HG03439 (cell line): ENCODE results near the gene PARP4.
"Not testable (repeated sequence)": the region's sequence is repeated elsewhere in the genome, so short reads cannot be mapped to it uniquely, and the experiment has no call there.

ENCODE experiments used
- ATAC-seq: cut with Tn5 transposase; IDR thresholded peaks from one replicate; pipeline ENCODE4 v1.9.1; 2021; ENCODE audit warnings: mild to moderate bottlenecking, moderate library complexity; ENCODE audit not compliant: unreplicated experiment

The PARP4 gene

DNA sequence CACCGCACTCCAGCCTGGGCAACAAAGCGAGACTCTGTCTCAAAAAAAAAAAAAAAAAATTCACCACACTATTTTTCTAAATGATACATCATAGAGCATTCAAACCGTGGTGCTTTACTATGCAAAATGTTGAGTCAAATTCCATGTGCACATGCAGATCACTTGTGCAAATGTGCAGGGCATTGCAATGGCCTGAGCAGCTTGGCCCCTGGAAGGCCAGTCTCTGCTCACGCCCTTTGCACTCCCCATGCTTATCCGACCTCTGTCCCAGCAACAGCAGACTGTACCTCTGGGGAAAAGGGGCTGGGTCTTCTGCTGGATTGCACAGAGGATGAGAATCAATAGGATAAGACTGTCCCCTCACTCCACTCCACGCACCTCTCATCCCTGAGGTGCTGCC lies 58.5 kb downstream of the PARP4 start:
- ATAC-seq, result no peak

GRCh38 chr13:24452044-24452443 lies 60.5 kb downstream of the PARP4 start:
- no peak for ATAC-seq

GRCh38 chr13:24450530-24450929 lies 62.0 kb downstream of the PARP4 start:
- no peak for ATAC-seq

DNA sequence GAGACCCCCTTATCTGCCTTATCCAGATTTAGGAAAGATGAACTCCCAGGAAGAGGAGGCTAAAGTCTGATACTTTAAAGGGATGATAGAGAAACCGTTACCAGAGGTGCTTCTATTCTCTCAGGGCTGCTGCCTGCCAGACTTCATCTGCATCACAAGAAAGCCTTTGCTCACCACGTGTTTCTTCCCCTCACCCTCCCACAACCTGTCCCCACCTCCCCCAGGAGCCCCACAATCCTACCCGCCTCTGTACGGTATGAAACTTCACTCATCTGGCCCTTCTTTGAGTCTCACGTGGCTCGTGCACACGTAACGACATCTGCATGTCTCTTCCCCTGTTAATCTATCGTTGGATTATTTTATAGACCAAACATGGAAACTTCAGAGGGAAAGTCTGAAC lies 67.7 kb downstream of the PARP4 start:
- not testable (repeated sequence) for ATAC-seq

DNA sequence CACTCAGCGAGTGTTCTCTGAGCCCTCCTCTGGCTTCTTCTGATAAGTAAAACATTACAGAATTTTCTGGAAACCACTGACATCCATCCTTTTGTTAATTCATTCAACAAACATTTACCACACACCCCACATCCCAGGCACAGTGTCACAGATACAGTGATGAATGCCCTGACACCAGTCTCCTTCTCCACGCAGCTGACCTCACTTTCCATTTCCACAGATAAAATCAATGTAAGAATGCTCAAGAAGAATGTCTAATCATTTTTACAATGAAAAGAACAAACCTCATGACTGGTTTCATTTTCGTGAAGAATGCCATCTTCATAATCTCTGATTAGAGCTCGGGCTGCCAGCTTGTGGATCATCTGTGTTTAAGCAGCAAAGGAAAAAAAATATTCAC lies 69.2 kb downstream of the PARP4 start:
- no peak for ATAC-seq

DNA sequence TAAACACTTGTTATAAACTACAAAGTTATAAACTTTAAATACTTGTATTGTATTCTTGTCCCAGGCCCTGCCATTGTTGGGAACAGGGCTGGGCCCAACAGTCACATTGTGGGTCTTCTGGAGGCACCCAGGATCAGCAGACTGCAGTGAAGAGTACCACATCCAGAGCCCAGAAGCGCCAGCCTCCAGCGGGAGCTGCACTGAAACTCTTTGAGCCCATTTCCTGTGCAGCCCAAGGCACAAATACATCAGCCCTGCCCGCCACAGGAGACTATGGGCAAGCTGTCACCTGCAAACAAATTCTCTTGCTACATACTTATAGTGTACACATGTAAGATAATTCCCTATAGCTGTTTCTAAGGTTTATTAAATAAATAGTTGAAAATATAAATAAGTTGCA lies 86.5 kb downstream of the PARP4 start:
- ATAC-seq, result not testable (repeated sequence)

- ATAC-seq, result not testable (repeated sequence)
These were observed 92.9 kb downstream of the PARP4 start for GRCh38 chr13:24419668-24420067.

GRCh38 chr13:24407844-24408243 lies 104.7 kb downstream of the PARP4 start:
- no peak for ATAC-seq

DNA sequence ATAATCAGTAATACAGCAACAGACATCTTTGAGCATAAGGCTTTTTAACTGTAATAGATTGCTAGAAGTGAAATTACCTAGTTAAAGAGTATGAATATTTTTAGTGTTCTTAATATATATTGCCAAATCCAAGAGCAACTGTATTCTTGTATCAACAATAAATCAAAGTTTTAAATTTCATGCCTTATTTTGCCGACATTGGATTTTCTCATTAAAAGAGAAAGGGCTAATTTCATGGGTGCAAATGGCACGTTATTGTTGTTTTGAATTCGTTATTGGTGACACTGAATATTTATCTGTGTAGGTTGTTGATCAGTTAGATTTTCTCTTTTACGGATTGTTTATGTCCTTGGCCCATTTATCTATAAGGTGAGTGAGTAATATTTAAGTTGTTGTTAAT lies 106.1 kb downstream of the PARP4 start:
- ATAC-seq, result no peak

DNA sequence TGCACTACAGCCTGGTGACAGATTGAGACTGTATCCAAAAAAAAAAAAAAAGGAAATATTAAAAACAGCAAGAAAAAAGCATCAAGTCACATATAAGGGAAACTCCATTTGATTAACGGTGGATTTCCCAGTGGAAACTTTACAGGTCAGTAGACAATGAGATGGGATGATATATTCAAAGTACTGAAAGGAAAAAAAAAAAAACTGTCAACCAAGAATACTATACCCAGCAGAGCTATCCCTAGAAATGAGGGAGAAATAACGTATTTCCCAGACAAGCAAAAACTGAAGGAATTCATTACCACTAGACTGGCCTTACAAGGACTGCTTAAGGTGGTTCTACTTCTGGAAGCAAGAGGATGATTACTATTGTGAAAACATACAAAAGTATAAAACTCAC lies 115.8 kb downstream of the PARP4 start:
- no peak for ATAC-seq

GRCh38 chr13:24392972-24393371 lies 119.6 kb downstream of the PARP4 start:
- no peak for ATAC-seq

DNA sequence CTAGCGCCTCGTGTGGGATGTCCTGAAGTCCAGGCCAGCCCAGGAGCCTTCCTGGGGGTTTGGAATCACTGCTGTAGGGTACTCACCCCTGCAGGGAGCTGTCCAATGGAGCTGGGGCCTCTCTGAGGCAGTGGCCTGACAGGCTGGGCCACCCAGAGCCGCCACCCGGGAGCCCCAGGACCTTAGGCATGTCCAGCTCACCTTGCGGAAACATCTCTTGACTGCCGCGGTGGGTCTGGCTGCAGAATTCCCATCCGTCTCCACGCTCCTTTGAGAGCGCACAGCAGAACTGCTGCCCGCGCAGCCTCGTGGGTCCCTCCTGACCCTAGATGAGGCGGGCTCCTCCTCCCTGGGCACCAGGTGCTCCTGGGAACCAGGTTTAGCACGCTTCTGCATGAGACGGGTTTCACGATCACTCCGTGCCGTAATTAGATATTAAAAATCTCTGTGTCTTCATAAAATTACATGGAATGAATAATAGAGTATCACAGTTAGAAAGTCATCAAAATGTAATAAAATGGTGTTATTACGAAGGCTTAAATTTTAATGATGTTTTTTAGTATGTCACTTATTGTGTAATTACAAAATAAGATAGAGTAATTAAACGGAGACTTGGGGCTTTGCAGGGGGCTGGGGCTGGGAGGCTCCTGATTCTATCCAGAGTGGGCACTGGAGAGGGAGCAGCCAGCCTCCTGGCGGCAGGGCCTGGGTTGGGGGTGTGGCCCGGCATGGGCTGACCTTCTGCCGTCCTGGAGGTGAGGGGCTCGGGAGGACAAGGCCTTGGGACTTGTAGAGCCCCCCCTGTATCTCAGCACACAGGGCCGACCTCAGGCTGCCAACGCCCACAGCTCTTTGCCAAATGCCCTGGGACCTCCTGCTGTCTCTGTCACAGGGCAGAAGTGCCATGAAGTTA lies 120.6 kb downstream of the PARP4 start:
- not testable (repeated sequence) for ATAC-seq

DNA sequence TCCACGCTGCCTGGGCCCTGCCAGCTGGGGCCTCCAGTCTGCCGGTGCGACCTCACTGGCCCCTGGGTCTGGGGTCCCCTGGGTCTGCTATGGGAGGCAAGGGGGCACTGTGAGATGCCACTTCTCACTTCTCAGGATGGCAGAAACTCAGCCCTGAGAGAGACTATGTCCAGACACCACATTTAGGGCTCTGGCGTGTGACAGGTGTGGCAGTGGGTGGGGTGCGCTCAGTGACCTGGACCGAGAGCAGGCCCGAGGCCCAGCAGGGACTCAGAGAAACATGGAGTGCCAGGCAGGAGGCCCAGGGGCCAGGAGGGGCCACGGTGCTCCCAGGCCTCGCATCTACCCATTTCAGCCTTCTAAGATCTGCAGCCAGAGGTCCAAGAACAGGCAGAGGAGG lies 121.8 kb downstream of the PARP4 start:
- not testable (repeated sequence) for ATAC-seq

DNA sequence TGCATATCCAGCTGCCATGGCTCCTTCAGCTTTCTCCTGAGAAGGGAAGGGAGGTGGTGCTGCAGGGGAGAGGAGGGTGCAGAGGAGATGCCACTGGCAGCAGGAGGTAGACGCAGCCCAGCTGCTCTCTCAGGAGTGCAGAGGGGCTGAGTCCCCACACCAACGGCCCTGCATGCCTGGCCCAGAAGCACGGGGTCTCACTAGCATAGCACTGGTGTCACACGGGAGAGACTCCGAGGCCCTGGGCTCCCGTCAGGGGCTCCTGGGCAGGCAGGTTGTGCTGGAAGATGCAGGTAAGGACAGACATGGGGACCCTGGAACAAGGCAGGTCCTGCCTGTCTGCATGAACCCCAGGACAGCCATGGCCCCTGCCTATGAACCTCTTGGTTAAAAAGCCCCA lies 123.1 kb downstream of the PARP4 start:
- no peak for ATAC-seq

DNA sequence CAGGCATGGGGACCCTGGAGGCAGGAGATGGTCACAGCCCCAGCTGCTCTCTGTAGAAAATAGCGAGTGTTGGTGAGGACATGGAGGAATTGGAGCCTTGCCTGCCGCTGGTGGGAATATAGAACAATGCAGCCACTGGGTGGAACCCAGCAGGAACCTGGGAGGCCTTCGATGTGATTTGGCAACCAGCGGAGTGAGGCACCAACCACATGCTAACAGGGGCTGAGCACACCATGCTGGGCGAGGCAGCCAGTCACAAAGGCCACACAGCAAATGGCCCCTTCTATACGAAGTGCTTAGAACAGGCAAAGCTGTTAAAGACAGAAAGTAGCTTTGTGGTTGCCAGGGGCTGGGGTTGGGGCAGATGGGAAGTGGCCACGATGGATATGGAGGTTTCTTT lies 123.8 kb downstream of the PARP4 start:
- ATAC-seq, result not testable (repeated sequence)

DNA sequence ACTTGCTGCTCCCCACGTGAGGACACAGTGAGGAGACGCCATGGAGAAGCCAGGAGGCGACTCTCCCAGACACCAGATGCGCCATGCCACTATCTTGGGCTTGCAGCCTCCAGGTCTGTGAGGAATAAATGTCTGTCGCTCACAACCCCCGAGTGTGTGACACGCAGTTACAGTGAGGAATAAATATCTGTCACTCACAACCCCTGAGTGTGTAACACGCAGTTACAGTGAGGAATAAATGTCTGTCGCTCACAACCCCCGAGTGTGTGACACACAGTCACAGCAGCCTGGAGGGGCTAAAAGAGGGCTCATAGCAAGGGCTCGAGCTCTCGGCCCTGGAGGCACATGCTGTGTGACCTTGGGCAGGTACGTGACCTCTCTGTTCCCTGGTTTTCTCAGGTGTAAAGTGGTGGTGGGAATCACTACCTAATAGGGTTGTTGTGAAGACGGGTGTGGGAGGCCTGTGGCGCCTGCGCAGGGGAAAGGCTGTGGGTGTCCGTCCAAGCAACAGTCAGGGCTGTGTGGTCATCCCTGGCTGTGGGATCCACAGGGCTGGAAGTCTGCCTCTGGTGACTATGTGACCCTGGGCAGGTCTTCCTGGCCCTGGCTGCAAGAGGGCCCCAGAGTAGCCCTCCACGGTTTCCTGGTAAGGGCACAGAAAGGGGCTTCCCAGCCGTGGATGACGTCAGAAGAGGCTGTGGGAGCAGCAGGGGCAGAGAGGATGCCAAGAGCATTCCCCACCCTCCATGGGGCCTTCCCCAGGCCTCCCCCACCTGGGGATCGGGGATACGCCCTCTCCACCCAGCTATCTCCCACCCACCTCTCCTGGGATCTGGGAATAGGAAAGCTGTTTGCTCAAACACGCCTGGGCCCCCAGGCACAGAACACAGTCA lies 125.5 kb downstream of the PARP4 start:
- ATAC-seq, result no peak

GRCh38 chr13:24385902-24386301 lies 126.7 kb downstream of the PARP4 start:
- no peak for ATAC-seq

DNA sequence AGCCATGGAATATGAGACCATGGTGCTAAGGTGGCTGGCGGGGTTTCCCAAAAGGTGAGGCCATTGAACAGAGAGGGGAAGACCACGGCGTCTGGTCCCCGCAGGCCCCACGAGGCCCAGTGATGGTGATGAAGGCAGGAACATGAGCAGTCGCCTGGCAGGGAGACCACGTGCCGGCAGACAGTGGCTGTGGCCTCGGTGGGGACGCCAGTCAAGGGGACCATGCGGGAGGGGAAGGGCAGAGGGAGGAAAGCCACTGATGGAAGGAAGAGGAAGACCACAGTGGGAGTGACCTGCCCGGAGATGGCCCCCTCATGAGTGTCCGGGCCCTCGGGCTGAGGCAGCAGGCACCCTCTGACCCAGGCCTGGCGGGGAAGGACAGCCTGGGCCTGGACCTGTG lies 127.6 kb downstream of the PARP4 start:
- not testable (repeated sequence) for ATAC-seq

- ATAC-seq, result not testable (repeated sequence)
These were observed 128.5 kb downstream of the PARP4 start for GRCh38 chr13:24384091-24384490.

- ATAC-seq, result no peak
These were observed 130.9 kb downstream of the PARP4 start for GRCh38 chr13:24381541-24382265.

- not testable (repeated sequence) for ATAC-seq
These were observed 131.7 kb downstream of the PARP4 start for GRCh38 chr13:24380881-24381280.
